ENCODE data around the gene TMF1. TPM values are rescaled to one million over a fixed set of nuclear protein-coding genes. Genes with fewer than 3 reads are reported as not detected.

TMF1 gene
- polyA plus RNA-seq, 1 of the 3 experiments (the other 2 are of a cell fraction), result 3.2 TPM

DNA sequence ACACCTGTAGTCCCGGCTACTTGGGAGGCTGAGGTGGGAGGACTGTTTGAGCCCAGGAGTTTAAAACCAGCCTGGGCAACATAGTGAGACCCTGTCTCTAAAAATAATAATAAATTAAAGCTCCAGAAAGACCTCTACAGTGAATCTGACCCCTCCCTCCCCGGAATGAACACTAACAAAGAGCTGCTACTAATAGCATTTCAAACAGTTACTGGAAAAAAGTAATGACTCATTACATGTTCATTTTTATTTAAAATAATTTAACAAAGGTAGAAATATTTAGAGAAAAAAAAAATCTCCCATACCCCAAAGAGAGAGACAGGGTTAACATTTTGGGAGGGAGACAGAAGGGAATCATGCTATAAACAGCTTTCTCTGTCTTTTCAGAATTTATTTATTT is 30.2 kb upstream of the TMF1 start:
- Histone ChIP-seq H3K79me2 (ENCODE audit: insufficient read depth) (peaks cover 52% of the 10 kb centered on the region), H2AFZ (ENCODE audit: low read depth) (peak overlapping the region; percentile 69; the same call in 1 of the 2 replicates), H3K27ac (ENCODE audit: low read depth in 2 of 2, low read length in 1 of 2) (peak overlapping the region; percentile 81 to 94; a peak in 3 of 4 replicates), H3K27me3 (ENCODE audit: insufficient read depth) (no peaks in the 10 kb centered on the region), H3K4me3 (ENCODE audit: low read depth in 2 of 2, low read length in 1 of 2) (no peak overlapping the region), H4K20me1 (ENCODE audit: insufficient read depth) (no peaks in the 10 kb centered on the region; the same call in 1 of the 2 replicates), H3F3A (replicated peaks; ENCODE audit: insufficient read depth) (peaks cover 43% of the 10 kb centered on the region), H3K36me3 (replicated peaks in 1 of 2; ENCODE audit: control insufficient read depth in 1 of 2, insufficient read depth in 2 of 2, low read length in 1 of 2) (no peaks in the 10 kb centered on the region), H3K4me1 (ENCODE audit: control insufficient read depth in 1 of 2, insufficient read depth in 2 of 2, low read depth in 1 of 2, low read length in 1 of 2) (peaks cover 37 to 45% of the 10 kb centered on the region in 2 experiments), H3K9me2 (no peaks in the 10 kb centered on the region), H3K9ac (peak overlapping the region; percentile 86; the same call in 1 of the 2 replicates), H3K4me2 (peak overlapping the region; percentile 72), H3K9me3 (no peaks in the 10 kb centered on the region)
- ChIA-PET POLR2A (no interaction called here), CTCF (interaction anchor here (1.7 kb wide), 1 partner anchor 38 kb away, joined by 3 read pairs; no protein-coding TSS in a partner anchor)
- TF ChIP-seq TCF12 (IDR thresholded peaks at IDR 0.05) (no peak), CHD2 (IDR thresholded peaks at IDR 0.05; ENCODE audit: low read length, partially characterized antibody) (no peak), POLR2AphosphoS5 (IDR thresholded peaks at IDR 0.05; ENCODE audit: low read depth, low read length) (no peak), USF2 (IDR thresholded peaks at IDR 0.05; ENCODE audit: borderline replicate concordance, low read depth, low read length) (no peak), RXRA (IDR thresholded peaks at IDR 0.05; ENCODE audit: borderline replicate concordance, low read depth) (no peak), NFIC (IDR thresholded peaks at IDR 0.05; ENCODE audit: borderline replicate concordance) (no peak), EP300 (IDR thresholded peaks at IDR 0.05; ENCODE audit: borderline replicate concordance in 1 of 2, low read depth in 1 of 2, low read length in 1 of 2) (no peak), JUND (IDR thresholded peaks at IDR 0.05) (no peak), YY1 (IDR thresholded peaks at IDR 0.05; ENCODE audit: low read depth) (no peak), TAF1 (IDR thresholded peaks at IDR 0.05; ENCODE audit: borderline replicate concordance, low read depth, low read length) (no peak), SMC3 (IDR thresholded peaks at IDR 0.05; ENCODE audit: low read depth, low read length) (no peak), MEF2A (IDR thresholded peaks at IDR 0.05; ENCODE audit: borderline replicate concordance, low read depth) (no peak), EZH2phosphoT487 (IDR thresholded peaks at IDR 0.05; ENCODE audit: borderline replicate concordance, low read depth) (no peak), NRF1 (IDR thresholded peaks at IDR 0.05; ENCODE audit: low read depth, low read length) (no peak), RFX5 (IDR thresholded peaks at IDR 0.05; ENCODE audit: low read length) (no peak)
- TF ChIP-seq, protein P1, sequence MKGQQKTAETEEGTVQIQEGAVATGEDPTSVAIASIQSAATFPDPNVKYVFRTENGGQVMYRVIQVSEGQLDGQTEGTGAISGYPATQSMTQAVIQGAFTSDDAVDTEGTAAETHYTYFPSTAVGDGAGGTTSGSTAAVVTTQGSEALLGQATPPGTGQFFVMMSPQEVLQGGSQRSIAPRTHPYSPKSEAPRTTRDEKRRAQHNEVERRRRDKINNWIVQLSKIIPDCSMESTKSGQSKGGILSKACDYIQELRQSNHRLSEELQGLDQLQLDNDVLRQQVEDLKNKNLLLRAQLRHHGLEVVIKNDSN (IDR thresholded peaks at IDR 0.05; ENCODE audit: borderline replicate concordance, low read depth), result no peak
- no peak for DNase-seq
- 21% methylated on average over 2 of the region's 2 CpGs for WGBS (ENCODE audit: low lambda C conversion rate)

- ChIA-PET CTCF (interaction anchor here (1.7 kb wide), 1 partner anchor 39 kb away, joined by 3 read pairs; no protein-coding TSS in a partner anchor), POLR2A (no interaction called here)
- H3K9me2 ChIP-seq, result no peaks in the 10 kb centered on the region
- peak overlapping the region; percentile 72 for H3K4me2 ChIP-seq
- H2AFZ ChIP-seq (ENCODE audit: low read depth), result peak overlapping the region; percentile 55; the same call in 1 of the 2 replicates
- H3F3A ChIP-seq (replicated peaks; ENCODE audit: insufficient read depth), result peaks cover 40% of the 10 kb centered on the region
- H3K27ac ChIP-seq (ENCODE audit: low read depth in 2 of 2, low read length in 1 of 2), result peak overlapping the region; percentile 81 to 94
- H3K9ac ChIP-seq, result no peak overlapping the region; the same call in 1 of the 2 replicates
- 48% methylated on average over 5 of the region's 5 CpGs for WGBS (ENCODE audit: low lambda C conversion rate)
- H3K4me3 ChIP-seq (ENCODE audit: low read depth in 2 of 2, low read length in 1 of 2), result no peak overlapping the region; a peak in 1 of 4 replicates
- H3K36me3 ChIP-seq (replicated peaks in 1 of 2; ENCODE audit: control insufficient read depth in 1 of 2, insufficient read depth in 2 of 2, low read length in 1 of 2), result peaks cover 0 to 2% of the 10 kb centered on the region in 2 experiments
- H3K4me1 ChIP-seq (ENCODE audit: control insufficient read depth in 1 of 2, insufficient read depth in 2 of 2, low read depth in 1 of 2, low read length in 1 of 2), result peaks cover 31 to 42% of the 10 kb centered on the region in 2 experiments
- DNase-seq, result peak; percentile 38
- H3K9me3 ChIP-seq, result no peaks in the 10 kb centered on the region
- H3K79me2 ChIP-seq (ENCODE audit: insufficient read depth), result peaks cover 52% of the 10 kb centered on the region
- H4K20me1 ChIP-seq (ENCODE audit: insufficient read depth), result no peaks in the 10 kb centered on the region
- no peaks in the 10 kb centered on the region for H3K27me3 ChIP-seq (ENCODE audit: insufficient read depth)
- TF ChIP-seq NRF1 (IDR thresholded peaks at IDR 0.05; ENCODE audit: low read depth, low read length) (no peak), ELF1 (IDR thresholded peaks at IDR 0.05) (no peak), TCF12 (IDR thresholded peaks at IDR 0.05) (peak; percentile 80), TEAD4 (IDR thresholded peaks at IDR 0.05; ENCODE audit: borderline replicate concordance, insufficient read depth) (peak; percentile 56), ZBTB33 (IDR thresholded peaks at IDR 0.05; ENCODE audit: borderline replicate concordance, low read depth) (no peak), EZH2phosphoT487 (IDR thresholded peaks at IDR 0.05; ENCODE audit: borderline replicate concordance, low read depth) (no peak), SMC3 (IDR thresholded peaks at IDR 0.05; ENCODE audit: low read depth, low read length) (no peak), FOXJ3 (CRISPR knock-in tag; IDR thresholded peaks at IDR 0.05) (no peak)
- TF ChIP-seq, protein P2, sequence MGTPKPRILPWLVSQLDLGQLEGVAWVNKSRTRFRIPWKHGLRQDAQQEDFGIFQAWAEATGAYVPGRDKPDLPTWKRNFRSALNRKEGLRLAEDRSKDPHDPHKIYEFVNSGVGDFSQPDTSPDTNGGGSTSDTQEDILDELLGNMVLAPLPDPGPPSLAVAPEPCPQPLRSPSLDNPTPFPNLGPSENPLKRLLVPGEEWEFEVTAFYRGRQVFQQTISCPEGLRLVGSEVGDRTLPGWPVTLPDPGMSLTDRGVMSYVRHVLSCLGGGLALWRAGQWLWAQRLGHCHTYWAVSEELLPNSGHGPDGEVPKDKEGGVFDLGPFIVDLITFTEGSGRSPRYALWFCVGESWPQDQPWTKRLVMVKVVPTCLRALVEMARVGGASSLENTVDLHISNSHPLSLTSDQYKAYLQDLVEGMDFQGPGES (IDR thresholded peaks at IDR 0.05; ENCODE audit: low read depth, low read length), result no peak
These were observed 29.6 kb upstream of the TMF1 start for GRCh38 chr3:69081583-69082262.
